Ishikawa (cell line): ENCODE results near the gene RAD50.
A peak's percentile ranks its signal among the peaks of the same experiment; 100 is the strongest.

Source experiments
- CEBPB ChIP-seq: IDR thresholded peaks from 2 replicates; pipeline ENCODE4 v1.6.1; 2012
- CREB1 ChIP-seq: IDR thresholded peaks from 2 replicates; pipeline ENCODE4 v1.6.1; 2012; ENCODE audit warnings: low read depth
- EGR1 ChIP-seq: IDR thresholded peaks from 2 replicates; pipeline ENCODE4 v1.6.1; 2012
- EP300 ChIP-seq: IDR thresholded peaks from 2 replicates; pipeline ENCODE4 v1.6.1; 2012; ENCODE audit warnings: borderline replicate concordance
- FOXM1 ChIP-seq: IDR thresholded peaks from 2 replicates; pipeline ENCODE4 v1.6.1; 2012; ENCODE audit warnings: low read depth, borderline replicate concordance
- MAX ChIP-seq: IDR thresholded peaks from 2 replicates; pipeline ENCODE4 v1.6.1; 2012
- NFIC ChIP-seq: IDR thresholded peaks from 2 replicates; pipeline ENCODE4 v1.6.1; 2012
- RAD21 ChIP-seq: IDR thresholded peaks from 2 replicates; pipeline ENCODE4 v1.6.1; 2012; ENCODE audit warnings: low read depth
- REST ChIP-seq: IDR thresholded peaks from 2 replicates; pipeline ENCODE4 v1.6.1; 2012; ENCODE audit warnings: low read depth, mild to moderate bottlenecking
- TAF1 ChIP-seq: IDR thresholded peaks from 2 replicates; pipeline ENCODE4 v1.6.1; 2012; ENCODE audit warnings: low read depth, mild to moderate bottlenecking
- TCF12 ChIP-seq: IDR thresholded peaks from 2 replicates; pipeline ENCODE4 v1.6.1; 2012; ENCODE audit warnings: low read depth
- TEAD4 ChIP-seq: IDR thresholded peaks from 2 replicates; pipeline ENCODE4 v1.6.1; 2012
- USF1 ChIP-seq: IDR thresholded peaks from 2 replicates; pipeline ENCODE4 v1.6.1; 2012
- YY1 ChIP-seq: IDR thresholded peaks from 2 replicates; pipeline ENCODE4 v1.6.1; 2012; ENCODE audit warnings: low read depth
- ZBTB7A ChIP-seq: IDR thresholded peaks from 2 replicates; pipeline ENCODE4 v1.6.1; 2012; ENCODE audit warnings: low read depth

Gene RAD50

GRCh38 chr5:132591145-132591544 lies 34.4 kb downstream of the RAD50 start:
- no peak for TF ChIP-seq MAX
- TF ChIP-seq EGR1 = no peak
- peak; percentile 29; the same call in 1 of the 2 replicates for TF ChIP-seq RAD21
- no peak for TF ChIP-seq REST
- TF ChIP-seq TCF12 = no peak

GRCh38 chr5:132592521-132592920 lies 35.7 kb downstream of the RAD50 start:
- no peak for TF ChIP-seq EP300
- TF ChIP-seq REST = no peak
- TF ChIP-seq USF1 = no peak
- TF ChIP-seq TAF1 = no peak
- no peak for TF ChIP-seq CREB1
- no peak for TF ChIP-seq TEAD4
- TF ChIP-seq EGR1 = no peak
- TF ChIP-seq ZBTB7A = no peak
- no peak for TF ChIP-seq RAD21
- TF ChIP-seq YY1 = no peak
- no peak for TF ChIP-seq FOXM1
- TF ChIP-seq CEBPB = no peak
- no peak for TF ChIP-seq TCF12
- no peak for TF ChIP-seq NFIC
- no peak for TF ChIP-seq MAX

GRCh38 chr5:132594170-132594569 lies 37.4 kb downstream of the RAD50 start:
- TF ChIP-seq MAX = no peak
- TF ChIP-seq EGR1 = no peak
- TF ChIP-seq TAF1 = no peak
- no peak for TF ChIP-seq EP300
- TF ChIP-seq CREB1 = no peak
- TF ChIP-seq RAD21 = no peak
- no peak for TF ChIP-seq YY1
- TF ChIP-seq TEAD4 = no peak
- no peak for TF ChIP-seq NFIC
- TF ChIP-seq TCF12 = no peak
- no peak for TF ChIP-seq REST
- no peak for TF ChIP-seq CEBPB
- TF ChIP-seq FOXM1 = no peak
- no peak for TF ChIP-seq ZBTB7A
- TF ChIP-seq USF1 = no peak

GRCh38 chr5:132595624-132596023 lies 38.8 kb downstream of the RAD50 start:
- TF ChIP-seq USF1 = no peak
- TF ChIP-seq NFIC = no peak
- TF ChIP-seq TAF1 = no peak
- TF ChIP-seq EP300 = no peak
